SK-N-SH (cell line): ENCODE data around the gene POLA1. TPM values are rescaled to one million over a fixed set of nuclear protein-coding genes. Genes with fewer than 3 reads are reported as not detected.

Experiments used
- CTCF ChIA-PET: fragments of 300-600, 350-600 bp; formaldehyde crosslinking; extraction: SDS; loops from one replicate; lab custom pipeline; 2021; lab: Yijun Ruan, JAX
- POLR2A ChIA-PET: fragments of 350-600 bp; sonication (Branson Sonifier 250); formaldehyde crosslinking; extraction: SDS; loops from one replicate; lab custom pipeline; 2020; ENCODE audit warnings: antibody characterized with exemption, inconsistent platforms; lab: Yijun Ruan, JAX
- DNase-seq: peaks from one replicate; pipeline ENCODE4 v3.0.0; 2012
- H2AFZ ChIP-seq: fragments of 200-600 bp; sonication (generic); 2 replicates; pipeline ENCODE4 v1.8.1; 2016; ENCODE audit warnings: antibody characterized with exemption, mild to moderate bottlenecking, low read depth
- H3F3A ChIP-seq: fragments of 200-600 bp; sonication (generic); replicated peaks from 2 replicates; pipeline ENCODE3; 2016; ENCODE audit warnings: antibody characterized with exemption, mild to moderate bottlenecking; ENCODE audit not compliant: insufficient read depth
- H3K27ac ChIP-seq, 2 experiments: fragments of 200-500 bp in 1 of 2; fragments of 200-600 bp in 1 of 2; sonication (Bioruptor generic) in 1 of 2; sonication (generic), shearing (Covaris generic) in 1 of 2; 2 replicates each; pipeline versions ENCODE4 v1.5.1 to v1.6.1; 2014 to 2016; ENCODE audit warnings: low read depth in 2 of 2, inconsistent platforms in 1 of 2, low read length in 1 of 2, mild to moderate bottlenecking in 1 of 2, mixed read lengths in 1 of 2
- H3K27me3 ChIP-seq: fragments of 200-600 bp; sonication (generic), shearing (Covaris generic); 2 replicates; pipeline ENCODE4 v1.6.1; 2016; ENCODE audit warnings: mixed run types; ENCODE audit not compliant: insufficient read depth
- H3K36me3 ChIP-seq, 2 experiments: fragments of 200-500 bp in 1 of 2; fragments of 200-600 bp in 1 of 2; sonication (Bioruptor generic) in 1 of 2; sonication (generic) in 1 of 2; replicated peaks in 1 of 2; 2 replicates each; pipeline versions ENCODE3 to v1.5.1; 2014 to 2016; ENCODE audit warnings: low read length in 1 of 2, mild to moderate bottlenecking in 1 of 2; ENCODE audit not compliant: insufficient read depth in 2 of 2, control insufficient read depth in 1 of 2
- H3K4me1 ChIP-seq, 2 experiments: fragments of 200-500 bp in 1 of 2; fragments of 200-600 bp in 1 of 2; sonication (Bioruptor generic) in 1 of 2; sonication (generic), shearing (Covaris generic) in 1 of 2; 2 replicates each; pipeline versions ENCODE4 v1.5.1 to v1.6.1; 2014 to 2016; ENCODE audit warnings: low read depth in 1 of 2, low read length in 1 of 2, mixed run types in 1 of 2; ENCODE audit not compliant: insufficient read depth in 2 of 2, control insufficient read depth in 1 of 2
- H3K4me2 ChIP-seq: fragments of 200-600 bp; sonication (generic), shearing (Covaris generic); 2 replicates; pipeline ENCODE4 v1.6.1; 2017; ENCODE audit warnings: mixed run types
- H3K4me3 ChIP-seq, 2 experiments: fragments of 200-500 bp in 1 of 2; fragments of 200-600 bp in 1 of 2; sonication (Bioruptor generic) in 1 of 2; sonication (generic), shearing (Covaris generic) in 1 of 2; 2 replicates each; pipeline versions ENCODE4 v1.5.1 to v1.8.1; 2014 to 2016; ENCODE audit warnings: low read depth in 2 of 2, inconsistent platforms in 1 of 2, low read length in 1 of 2, mild to moderate bottlenecking in 1 of 2, mixed read lengths in 1 of 2, moderate library complexity in 1 of 2
- H3K79me2 ChIP-seq: fragments of 200-600 bp; sonication (generic); 2 replicates; pipeline ENCODE4 v1.8.1; 2017; ENCODE audit warnings: mild to moderate bottlenecking; ENCODE audit not compliant: insufficient read depth
- H3K9ac ChIP-seq: fragments of 200-600 bp; sonication (generic); 2 replicates; pipeline ENCODE4 v1.6.1; 2017; ENCODE audit warnings: mixed run types
- H3K9me2 ChIP-seq: fragments of 200-600 bp; sonication (generic); 2 replicates; pipeline ENCODE4 v1.6.1; 2017; ENCODE audit warnings: mixed run types
- H3K9me3 ChIP-seq: fragments of 200-600 bp; sonication (generic); 2 replicates; pipeline ENCODE4 v1.6.1; 2017; ENCODE audit warnings: mixed run types, mild to moderate bottlenecking, moderate library complexity
- H4K20me1 ChIP-seq: fragments of 200-600 bp; sonication (generic); 2 replicates; pipeline ENCODE4 v1.6.1; 2017; ENCODE audit warnings: mild to moderate bottlenecking, mixed run types; ENCODE audit not compliant: insufficient read depth
- CTCF ChIP-seq: fragments of 200-600 bp; sonication (generic); IDR thresholded peaks from 2 replicates; pipeline ENCODE4 v1.6.1; 2017; ENCODE audit warnings: antibody characterized with exemption, mild to moderate bottlenecking, moderate library complexity
- ELF1 ChIP-seq: IDR thresholded peaks from 2 replicates; pipeline ENCODE4 v1.4.0; 2012
- FOSL2 ChIP-seq: IDR thresholded peaks from 2 replicates; pipeline ENCODE4 v1.4.0; 2012; ENCODE audit warnings: low read depth, mild to moderate bottlenecking, moderate library complexity, borderline replicate concordance
- FOXJ3 ChIP-seq: sonication (generic); formaldehyde crosslinking; IDR thresholded peaks from 2 replicates; pipeline ENCODE4 v1.5.1; 2020; ENCODE audit warnings: mild to moderate bottlenecking, missing genetic modification reagents
- FOXM1 ChIP-seq: IDR thresholded peaks from 2 replicates; pipeline ENCODE4 v1.4.0; 2012; ENCODE audit warnings: low read depth, mild to moderate bottlenecking
- GATA2 ChIP-seq: sonication (generic); formaldehyde crosslinking; IDR thresholded peaks from 2 replicates; pipeline ENCODE4 v1.5.0; 2020; ENCODE audit warnings: mild to moderate bottlenecking, missing genetic modification reagents
- IRF3 ChIP-seq: fragments of 150-350 bp; IDR thresholded peaks from 2 replicates; pipeline ENCODE4 v1.6.1; 2016; ENCODE audit warnings: mild to moderate bottlenecking, low read depth, low read length
- JUND ChIP-seq: IDR thresholded peaks from 2 replicates; pipeline ENCODE4 v1.4.0; 2012
- MAX ChIP-seq: IDR thresholded peaks from 2 replicates; pipeline ENCODE4 v1.4.0; 2012; ENCODE audit warnings: low read depth
- MEF2A ChIP-seq: IDR thresholded peaks from 2 replicates; pipeline ENCODE4 v1.4.0; 2012; ENCODE audit warnings: low read depth, borderline replicate concordance
- NFIC ChIP-seq: IDR thresholded peaks from 2 replicates; pipeline ENCODE4 v1.4.0; 2012; ENCODE audit warnings: borderline replicate concordance
- PBX3 ChIP-seq: IDR thresholded peaks from 2 replicates; pipeline ENCODE4; 2012
- RCOR1 ChIP-seq: fragments of 150-350 bp; IDR thresholded peaks from 2 replicates; pipeline ENCODE4 v1.6.1; 2017; ENCODE audit warnings: antibody characterized with exemption, low read length
- REST ChIP-seq: IDR thresholded peaks from 2 replicates; pipeline ENCODE4 v1.6.1; 2012; ENCODE audit warnings: mild to moderate bottlenecking, low read depth, low read length, moderate library complexity
- RFX5 ChIP-seq: IDR thresholded peaks from 2 replicates; pipeline ENCODE4 v1.6.1; 2012; ENCODE audit warnings: mild to moderate bottlenecking, improper control_type of control experiment, low read length
- SIN3A ChIP-seq: IDR thresholded peaks from 2 replicates; pipeline ENCODE4 v1.6.1; 2012; ENCODE audit warnings: low read depth, mild to moderate bottlenecking, low read length, moderate library complexity, borderline replicate concordance
- TAF1 ChIP-seq: IDR thresholded peaks from 2 replicates; pipeline ENCODE4 v1.6.1; 2012; ENCODE audit warnings: low read depth, mild to moderate bottlenecking, low read length, moderate library complexity, borderline replicate concordance
- TCF12 ChIP-seq: IDR thresholded peaks from 2 replicates; pipeline ENCODE4 v1.4.0; 2012
- TEAD4 ChIP-seq: IDR thresholded peaks from 2 replicates; pipeline ENCODE4 v1.4.0; 2012; ENCODE audit warnings: mild to moderate bottlenecking, borderline replicate concordance; ENCODE audit not compliant: insufficient read depth
- USF1 ChIP-seq: IDR thresholded peaks from 2 replicates; pipeline ENCODE4 v1.4.0; 2012; ENCODE audit warnings: low read depth, borderline replicate concordance
- USF2 ChIP-seq: fragments of 150-350 bp; IDR thresholded peaks from 2 replicates; pipeline ENCODE4 v1.6.1; 2017; ENCODE audit warnings: antibody characterized with exemption, low read length, low read depth, borderline replicate concordance
- WGBS: methylation state at CpG from one replicate; pipeline ENCODE4 v1.1.6; 2017; ENCODE audit warnings: low lambda C conversion rate; 5-methylcytosine and 5-hydroxymethylcytosine counted together
- polyA plus RNA-seq, 3 experiments: library from polyadenylated mRNA; depleted of rRNA; stranded (reverse); fragments of >200 nt; gene quantifications; 2 replicates each; pipeline ENCODE4 v1.2.3, GENCODE V29; 2012

POLA1 gene
- polyA plus RNA-seq, 1 of the 3 experiments (the other 2 are of a cell fraction): 2.8 TPM

- POLR2A ChIA-PET: no interaction called here
- Histone ChIP-seq H3K4me2 (no peak overlapping the region), H2AFZ (no peak overlapping the region), H3K36me3 (no peaks in the 10 kb centered on the region), H3K4me1 (no peaks in the 10 kb centered on the region; a peak in 1 of 4 replicates), H3F3A (no peaks in the 10 kb centered on the region), H3K79me2 (no peaks in the 10 kb centered on the region), H3K9ac (no peak overlapping the region), H3K9me2 (no peaks in the 10 kb centered on the region), H3K4me3 (no peak overlapping the region), H3K27ac (no peak overlapping the region), H3K9me3 (no peaks in the 10 kb centered on the region), H4K20me1 (no peaks in the 10 kb centered on the region), H3K27me3 (no peaks in the 10 kb centered on the region)
- WGBS: 57% methylated on average over 1 of the region's 1 CpG
- DNase-seq: no peak
- TF ChIP-seq MAX (no peak), RCOR1 (no peak), RFX5 (no peak), TCF12 (no peak), ELF1 (no peak), USF1 (no peak), SIN3A (no peak), JUND (no peak), TAF1 (no peak), USF2 (no peak), GATA2 (CRISPR knock-in tag) (no peak), CTCF (no peak), TEAD4 (no peak), IRF3 (no peak), FOXJ3 (CRISPR knock-in tag) (no peak)
- CTCF ChIA-PET: no interaction called here
Measured at GRCh38 chrX:24961809-24962208, 268.1 kb downstream of the POLA1 start.

GRCh38 chrX:24963823-24964222 is 270.1 kb downstream of the POLA1 start:
- no peaks in the 10 kb centered on the region for H4K20me1 ChIP-seq
- 53% methylated on average over 2 of the region's 2 CpGs for WGBS
- no peaks in the 10 kb centered on the region for H3K79me2 ChIP-seq
- no peaks in the 10 kb centered on the region for H3K9me2 ChIP-seq
- H3F3A ChIP-seq: no peaks in the 10 kb centered on the region
- H2AFZ ChIP-seq: no peak overlapping the region
- H3K9me3 ChIP-seq: no peaks in the 10 kb centered on the region
- no peak overlapping the region for H3K9ac ChIP-seq
- no peak overlapping the region for H3K27ac ChIP-seq
- CTCF ChIA-PET: no interaction called here
- POLR2A ChIA-PET: no interaction called here
- no peaks in the 10 kb centered on the region for H3K4me1 ChIP-seq
- DNase-seq: no peak
- no peaks in the 10 kb centered on the region for H3K36me3 ChIP-seq
- H3K27me3 ChIP-seq: no peaks in the 10 kb centered on the region
- H3K4me3 ChIP-seq: no peak overlapping the region
- no peak overlapping the region for H3K4me2 ChIP-seq
- TF ChIP-seq TAF1 (no peak), FOSL2 (no peak), SIN3A (no peak), REST (no peak), NFIC (no peak), PBX3 (no peak), FOXM1 (no peak), RCOR1 (no peak), JUND (no peak), MEF2A (no peak)
